ENCODE measurements around the gene HOXA3. TPM values are rescaled to one million over a fixed set of nuclear protein-coding genes. Genes with fewer than 3 reads are reported as not detected.

Gene HOXA3
- total RNA-seq, 1 experiment from 2014 or later = not detected

GRCh38 chr7:27094304-27095049 lies 57.9 kb downstream of the HOXA3 start:
- Histone ChIP-seq H2AFZ (ENCODE audit: low read length) (no peak overlapping the region), H3K79me2 (ENCODE audit: insufficient read depth, low read length) (no peaks in the 10 kb centered on the region), H3K23me2 (ENCODE audit: insufficient read length, low read depth, low read length, poor library complexity, severe bottlenecking) (peaks cover 7% of the 10 kb centered on the region), H3T11ph (ENCODE audit: low read length) (no peak overlapping the region), H4K8ac (replicated peaks; ENCODE audit: insufficient read length, low read depth, low read length) (no peak overlapping the region), H2BK120ac (ENCODE audit: low read depth, low read length, poor library complexity, severe bottlenecking) (no peak overlapping the region), H3K4me1 (ENCODE audit: insufficient read depth, low read length) (peaks cover 5% of the 10 kb centered on the region; the same call in 1 of the 2 replicates), H2BK20ac (ENCODE audit: low read depth, low read length, poor library complexity, severe bottlenecking) (no peak overlapping the region), H2BK5ac (ENCODE audit: insufficient read length, low read length) (no peak overlapping the region), H2AK5ac (ENCODE audit: insufficient read length, low read length) (no peak overlapping the region), H2BK15ac (ENCODE audit: low read depth, low read length) (no peak overlapping the region), H4K91ac (ENCODE audit: insufficient read length, low read depth, low read length) (no peak overlapping the region), H3K27ac (ENCODE audit: insufficient read length, low read depth, low read length) (no peak overlapping the region), H3K14ac (ENCODE audit: insufficient read depth, low read length) (no peak overlapping the region), H3K27me3 (ENCODE audit: insufficient read depth, low read length) (peaks cover 90% of the 10 kb centered on the region), H3K79me1 (ENCODE audit: insufficient read depth, low read depth, low read length, poor library complexity, severe bottlenecking) (no peaks in the 10 kb centered on the region), H4K20me1 (ENCODE audit: control insufficient read depth, insufficient read depth, insufficient read length) (peaks cover 2% of the 10 kb centered on the region), H2BK12ac (ENCODE audit: insufficient read length, low read depth, low read length) (no peak overlapping the region), H3K23ac (ENCODE audit: insufficient read length, low read depth, low read length) (no peak overlapping the region), H4K5ac (ENCODE audit: insufficient read length, low read depth, low read length) (no peak overlapping the region), H3K56ac (ENCODE audit: insufficient read length, low read depth, low read length) (no peak overlapping the region), H3K18ac (ENCODE audit: insufficient read length, low read depth, low read length) (no peak overlapping the region), H3K9ac (ENCODE audit: extremely low read depth, insufficient read length, low read length) (no peak overlapping the region), H3K4ac (ENCODE audit: low read depth, low read length) (no peak overlapping the region), H3K4me2 (ENCODE audit: insufficient read depth, insufficient read length, low read length) (no peak overlapping the region), H3K9me3 (ENCODE audit: control insufficient read depth, low read depth, low read length) (no peaks in the 10 kb centered on the region)
- H3K4me3 Mint-ChIP-seq = peak overlapping the region in 1 of 2 experiments; percentile 39; a peak in 1 of 5 replicates
- no peak overlapping the region for H3K27ac Mint-ChIP-seq
- H3K36me3 Mint-ChIP-seq (ENCODE audit: insufficient read depth in 1 of 3, low read depth in 3 of 3) = no peaks in the 10 kb centered on the region
- TF ChIP-seq CTCF (conservative IDR thresholded peaks at IDR 0.05) = no peak
- peaks cover under 1 to 23% of the 10 kb centered on the region in 2 experiments; a peak in 4 of 5 replicates for H3K9me3 Mint-ChIP-seq
- peaks cover 47 to 59% of the 10 kb centered on the region in 2 experiments for H3K4me1 Mint-ChIP-seq
- no CpG with 5 or more reads among the region's 29 CpGs for WGBS (ENCODE audit: extremely low coverage, insufficient read length, low lambda C conversion rate)
- peak; percentile 38 for DNase-seq
- peaks cover 100% of the 10 kb centered on the region for H3K27me3 Mint-ChIP-seq (ENCODE audit: low read depth)

Measured in H9 (cell line).